T-helper 2 cell treated with Interferon-gamma antibody and Interleukin-4, amounts not matched to agents 5 μg/mL and 100 μg/mL, for 36 hours (primary cell): ENCODE measurements around the gene CALML5.

Source experiments
- DNase-seq: peaks from one replicate; pipeline ENCODE4 v3.0.0; 2021; ENCODE audit warnings: low spot score
- H3K27ac Mint-ChIP-seq: one replicate; pipeline ENCODE4 v1.8.0; 2021; ENCODE audit warnings: mild to moderate bottlenecking, mixed read lengths
- H3K27me3 Mint-ChIP-seq: one replicate; pipeline ENCODE4 v1.8.0; 2021; ENCODE audit warnings: low read depth, mixed read lengths
- H3K36me3 Mint-ChIP-seq: one replicate; pipeline ENCODE4 v1.8.0; 2021; ENCODE audit warnings: low read depth, mixed read lengths
- H3K4me1 Mint-ChIP-seq: one replicate; pipeline ENCODE4 v1.8.0; 2021; ENCODE audit warnings: low read depth, mixed read lengths
- H3K4me3 Mint-ChIP-seq: one replicate; pipeline ENCODE4 v1.8.0; 2022; ENCODE audit warnings: mild to moderate bottlenecking, moderate library complexity, mixed read lengths
- H3K9me3 Mint-ChIP-seq: one replicate; pipeline ENCODE4 v1.8.0; 2021; ENCODE audit warnings: mixed read lengths

CALML5 gene

GRCh38 chr10:5492929-5493576 is 6.3 kb downstream of the CALML5 start:
- Mint-ChIP-seq H3K36me3 (no peaks in the 10 kb centered on the region), H3K4me1 (no peaks in the 10 kb centered on the region), H3K27ac (no peak overlapping the region), H3K27me3 (no peaks in the 10 kb centered on the region), H3K9me3 (peaks cover 8% of the 10 kb centered on the region), H3K4me3 (no peak overlapping the region)
- DNase-seq: no peak

GRCh38 chr10:5492322-5492855 is 7.0 kb downstream of the CALML5 start:
- Mint-ChIP-seq H3K27me3 (no peaks in the 10 kb centered on the region), H3K4me1 (peaks cover 2% of the 10 kb centered on the region), H3K36me3 (no peaks in the 10 kb centered on the region), H3K9me3 (peaks cover 8% of the 10 kb centered on the region), H3K4me3 (no peak overlapping the region), H3K27ac (no peak overlapping the region)
- DNase-seq: no peak

- no peak overlapping the region for H3K4me3 Mint-ChIP-seq
- H3K27ac Mint-ChIP-seq: no peak overlapping the region
Measured at GRCh38 chr10:5491477-5491876, 7.9 kb downstream of the CALML5 start.

DNA sequence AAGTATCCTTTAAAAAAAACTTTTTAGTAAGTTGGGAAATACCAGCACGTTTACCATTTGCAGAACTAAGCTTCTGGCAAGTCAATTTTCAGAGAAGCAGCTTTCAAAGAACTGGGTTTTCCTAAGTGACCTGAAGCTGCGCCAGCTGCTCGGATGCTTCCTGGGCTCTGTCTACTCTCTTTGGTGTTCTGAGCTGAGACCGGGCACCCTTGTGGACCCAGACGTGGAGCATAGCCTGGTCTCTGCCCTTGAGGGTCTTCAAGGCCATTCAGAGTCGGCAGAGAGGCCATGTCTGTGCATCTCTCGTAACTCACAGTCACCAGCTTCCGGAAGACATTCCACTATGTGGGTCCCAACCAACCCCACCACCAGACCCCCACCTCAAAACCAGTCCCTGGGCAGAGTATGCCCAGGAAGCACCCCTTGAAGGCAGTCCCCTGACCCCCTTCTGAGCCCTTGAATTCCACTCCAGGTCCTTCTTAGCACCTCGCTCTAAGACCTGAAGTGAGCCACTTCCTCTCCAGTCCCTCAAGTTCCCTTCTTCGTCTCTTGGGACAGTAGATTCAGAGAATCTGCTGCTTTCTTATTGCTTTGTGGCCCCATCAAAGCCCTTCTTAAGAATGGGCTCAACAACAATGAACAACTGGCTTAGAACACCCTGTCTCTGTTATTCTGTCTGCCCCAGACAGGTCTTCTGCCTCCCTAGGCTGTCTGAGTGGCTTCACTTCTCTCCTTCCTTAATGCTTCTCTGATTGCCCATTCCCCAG is 8.5 kb downstream of the CALML5 start:
- Mint-ChIP-seq H3K36me3 (no peaks in the 10 kb centered on the region), H3K27me3 (no peaks in the 10 kb centered on the region), H3K4me3 (no peak overlapping the region), H3K27ac (no peak overlapping the region), H3K4me1 (peaks cover 2% of the 10 kb centered on the region), H3K9me3 (peaks cover 8% of the 10 kb centered on the region)
- no peak for DNase-seq

More at GRCh38 chr10:5491477-5491876, 7.9 kb downstream of the CALML5 start:
- Mint-ChIP-seq H3K9me3 (peaks cover 8% of the 10 kb centered on the region), H3K27me3 (no peaks in the 10 kb centered on the region), H3K36me3 (no peaks in the 10 kb centered on the region), H3K4me1 (peaks cover 2% of the 10 kb centered on the region)
- no peak for DNase-seq

DNA sequence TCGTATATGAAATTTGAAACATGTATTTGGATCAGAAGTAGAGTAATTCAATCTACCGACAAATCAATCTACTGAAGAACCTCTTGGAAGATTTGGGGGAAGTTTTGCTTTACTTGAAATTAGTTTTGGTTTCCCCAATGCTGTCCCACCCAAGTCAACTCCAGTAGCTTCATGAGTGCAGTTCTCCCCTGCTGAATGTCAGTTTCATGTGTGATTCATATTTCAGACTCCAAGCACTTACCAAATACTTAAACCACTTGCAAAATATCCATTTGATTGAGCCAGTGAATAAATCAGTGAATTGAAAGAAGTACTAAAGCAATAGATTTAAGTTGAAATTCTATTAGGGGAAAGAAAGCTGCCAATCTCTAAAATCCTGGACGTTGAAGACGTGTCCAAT is 9.3 kb downstream of the CALML5 start:
- Mint-ChIP-seq H3K27me3 (no peaks in the 10 kb centered on the region), H3K36me3 (no peaks in the 10 kb centered on the region), H3K4me1 (peaks cover 2% of the 10 kb centered on the region), H3K9me3 (peaks cover 8% of the 10 kb centered on the region), H3K4me3 (no peak overlapping the region), H3K27ac (no peak overlapping the region)
- no peak for DNase-seq

- no peak for DNase-seq
- peaks cover 2% of the 10 kb centered on the region for H3K4me1 Mint-ChIP-seq
- no peaks in the 10 kb centered on the region for H3K27me3 Mint-ChIP-seq
- H3K27ac Mint-ChIP-seq: no peak overlapping the region
- H3K36me3 Mint-ChIP-seq: no peaks in the 10 kb centered on the region
- H3K4me3 Mint-ChIP-seq: no peak overlapping the region
- peaks cover 8% of the 10 kb centered on the region for H3K9me3 Mint-ChIP-seq
Measured at GRCh38 chr10:5488272-5489161, 10.9 kb downstream of the CALML5 start.

DNA sequence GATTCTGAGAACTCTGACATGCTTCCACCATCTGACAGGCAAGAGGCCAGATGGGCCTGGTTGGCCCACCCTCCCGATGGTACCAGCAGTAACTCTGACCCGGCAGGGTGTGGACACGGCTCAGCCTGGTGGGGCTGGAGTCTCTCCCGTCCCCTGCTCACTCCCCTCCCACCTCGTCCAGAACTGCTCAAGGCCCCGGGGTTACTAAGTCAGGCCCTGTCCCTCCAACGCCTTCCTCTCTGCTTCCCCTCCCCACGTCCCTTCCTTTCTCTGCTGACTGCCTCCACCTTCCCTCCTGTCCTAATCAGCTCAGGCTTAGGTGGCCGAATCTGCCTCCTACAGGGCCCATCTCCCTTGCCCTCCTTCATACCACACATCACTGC is 12.5 kb downstream of the CALML5 start:
- H3K4me1 Mint-ChIP-seq: peaks cover 2% of the 10 kb centered on the region

DNA sequence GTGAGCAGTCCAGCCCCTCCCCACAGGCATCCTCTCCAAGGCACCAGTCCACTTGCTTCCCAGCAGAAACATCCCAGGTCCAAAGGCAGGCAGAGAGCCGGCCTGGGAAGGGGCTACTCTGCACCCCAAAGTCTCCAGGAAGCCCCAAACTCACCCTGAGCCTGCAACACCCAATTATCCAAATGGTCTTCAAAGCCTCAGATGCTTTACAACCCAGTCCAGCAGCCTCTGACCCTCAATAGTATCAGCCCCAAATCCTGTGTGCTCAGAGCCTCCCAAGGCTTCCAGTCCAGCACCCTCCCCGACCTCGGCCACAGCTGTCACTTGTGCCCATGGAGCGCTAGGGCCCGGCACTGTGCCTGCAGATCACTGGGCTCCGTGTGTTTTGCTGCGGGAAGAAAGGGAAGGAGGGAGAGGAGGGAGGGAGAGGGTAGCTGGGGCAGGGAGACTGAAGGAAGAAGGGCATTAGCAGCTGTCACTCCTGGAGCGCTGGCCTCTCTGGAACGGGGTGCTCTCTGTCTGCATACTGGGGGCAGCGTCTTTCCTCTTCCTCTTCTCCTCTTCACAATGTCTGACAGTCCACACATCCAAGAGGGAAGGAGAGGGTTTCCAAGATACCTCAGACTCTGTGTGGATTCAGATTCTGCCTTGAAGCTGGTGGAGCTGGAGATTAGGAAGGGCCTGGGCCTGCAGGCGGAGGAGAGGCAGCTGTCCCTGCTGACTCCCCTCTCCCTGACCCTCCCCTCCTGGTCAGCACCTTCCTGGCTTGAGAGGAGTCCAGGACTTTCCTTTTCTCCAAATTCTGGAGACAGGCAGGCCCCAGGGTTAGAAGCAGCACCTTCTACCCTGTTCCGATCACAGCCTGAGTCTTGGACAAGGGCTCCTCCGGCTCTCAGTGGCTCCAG is 13.2 kb downstream of the CALML5 start:
- Mint-ChIP-seq H3K36me3 (no peaks in the 10 kb centered on the region), H3K27ac (no peak overlapping the region), H3K4me1 (peaks cover 2% of the 10 kb centered on the region), H3K4me3 (no peak overlapping the region), H3K9me3 (no peaks in the 10 kb centered on the region), H3K27me3 (no peaks in the 10 kb centered on the region)
- no peak for DNase-seq

More for the DNA sequence above, 12.5 kb downstream of the CALML5 start:
- no peak for DNase-seq
- Mint-ChIP-seq H3K4me3 (no peak overlapping the region), H3K27ac (no peak overlapping the region), H3K27me3 (no peaks in the 10 kb centered on the region), H3K36me3 (no peaks in the 10 kb centered on the region), H3K9me3 (no peaks in the 10 kb centered on the region)

GRCh38 chr10:5485290-5485689 is 14.1 kb downstream of the CALML5 start:
- no peak overlapping the region for H3K27ac Mint-ChIP-seq
- H3K36me3 Mint-ChIP-seq: no peaks in the 10 kb centered on the region
- H3K27me3 Mint-ChIP-seq: no peaks in the 10 kb centered on the region
- no peak overlapping the region for H3K4me3 Mint-ChIP-seq
- DNase-seq: no peak
- peaks cover 2% of the 10 kb centered on the region for H3K4me1 Mint-ChIP-seq
- H3K9me3 Mint-ChIP-seq: no peaks in the 10 kb centered on the region

DNA sequence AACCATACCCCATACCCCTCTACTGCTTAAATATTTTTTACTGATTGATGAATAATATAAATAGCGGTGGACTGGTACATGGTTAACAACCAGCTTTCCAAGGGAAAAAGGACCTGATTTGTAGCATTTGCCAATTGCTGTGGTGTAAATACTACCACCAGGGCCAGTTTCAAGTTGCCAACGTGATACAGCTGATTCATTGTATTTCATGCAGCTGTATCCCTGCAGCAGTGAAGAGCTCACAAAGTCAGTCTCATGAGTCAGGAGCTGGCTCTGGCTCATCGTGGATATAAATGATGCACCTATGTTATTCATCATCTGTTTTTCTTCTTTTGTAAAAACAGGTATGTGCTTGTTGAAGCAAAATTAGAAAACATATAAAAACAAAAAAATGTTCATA is 15.2 kb downstream of the CALML5 start:
- no peak for DNase-seq
- no peak overlapping the region for H3K4me3 Mint-ChIP-seq
- no peaks in the 10 kb centered on the region for H3K27me3 Mint-ChIP-seq
- no peaks in the 10 kb centered on the region for H3K9me3 Mint-ChIP-seq
- peaks cover 2% of the 10 kb centered on the region for H3K4me1 Mint-ChIP-seq
- H3K27ac Mint-ChIP-seq: no peak overlapping the region
- no peaks in the 10 kb centered on the region for H3K36me3 Mint-ChIP-seq

GRCh38 chr10:5482016-5482415 is 17.4 kb downstream of the CALML5 start:
- no peaks in the 10 kb centered on the region for H3K27me3 Mint-ChIP-seq
- no peak overlapping the region for H3K27ac Mint-ChIP-seq
- H3K9me3 Mint-ChIP-seq: no peaks in the 10 kb centered on the region
- no peak for DNase-seq
- no peaks in the 10 kb centered on the region for H3K4me1 Mint-ChIP-seq
- H3K4me3 Mint-ChIP-seq: no peak overlapping the region
- H3K36me3 Mint-ChIP-seq: no peaks in the 10 kb centered on the region

GRCh38 chr10:5481121-5481520 is 18.2 kb downstream of the CALML5 start:
- Mint-ChIP-seq H3K4me3 (no peak overlapping the region), H3K27me3 (no peaks in the 10 kb centered on the region), H3K9me3 (no peaks in the 10 kb centered on the region), H3K4me1 (no peaks in the 10 kb centered on the region), H3K36me3 (no peaks in the 10 kb centered on the region), H3K27ac (no peak overlapping the region)
- DNase-seq: no peak
